ENCODE measurements around the gene KL.

DNA sequence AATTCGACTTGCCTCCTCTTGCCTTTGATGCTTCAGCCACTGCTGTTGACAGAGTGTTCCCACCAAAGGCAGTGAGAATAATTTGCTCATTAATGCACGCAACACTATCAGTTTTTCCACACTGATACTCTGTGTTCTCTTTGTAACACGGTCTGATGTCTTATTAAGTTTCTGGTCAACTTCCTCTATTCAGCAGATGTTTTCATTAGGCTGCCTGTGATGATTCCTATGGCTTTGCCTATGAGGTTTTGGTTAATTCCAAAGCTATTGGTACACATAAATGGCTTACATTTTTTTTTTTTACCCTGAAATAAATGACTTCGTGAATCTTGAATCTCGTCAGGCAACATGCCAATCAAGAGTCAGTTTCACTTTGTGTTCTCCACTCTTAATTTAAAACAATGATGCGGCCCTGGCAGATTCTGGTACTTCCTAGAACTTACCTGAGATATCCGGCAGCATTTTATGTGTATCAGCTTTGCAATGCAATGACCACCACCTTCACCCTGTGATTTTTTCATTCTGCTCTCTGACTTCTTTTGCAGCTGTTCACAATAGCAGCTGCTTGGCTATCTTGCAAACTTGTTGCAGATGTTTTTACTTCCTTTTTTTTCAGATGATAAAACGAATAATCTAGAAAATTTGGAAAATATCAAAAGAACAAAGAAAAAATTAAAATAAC, 27.5 kb upstream of the KL start:
- TF ChIP-seq, protein P1, sequence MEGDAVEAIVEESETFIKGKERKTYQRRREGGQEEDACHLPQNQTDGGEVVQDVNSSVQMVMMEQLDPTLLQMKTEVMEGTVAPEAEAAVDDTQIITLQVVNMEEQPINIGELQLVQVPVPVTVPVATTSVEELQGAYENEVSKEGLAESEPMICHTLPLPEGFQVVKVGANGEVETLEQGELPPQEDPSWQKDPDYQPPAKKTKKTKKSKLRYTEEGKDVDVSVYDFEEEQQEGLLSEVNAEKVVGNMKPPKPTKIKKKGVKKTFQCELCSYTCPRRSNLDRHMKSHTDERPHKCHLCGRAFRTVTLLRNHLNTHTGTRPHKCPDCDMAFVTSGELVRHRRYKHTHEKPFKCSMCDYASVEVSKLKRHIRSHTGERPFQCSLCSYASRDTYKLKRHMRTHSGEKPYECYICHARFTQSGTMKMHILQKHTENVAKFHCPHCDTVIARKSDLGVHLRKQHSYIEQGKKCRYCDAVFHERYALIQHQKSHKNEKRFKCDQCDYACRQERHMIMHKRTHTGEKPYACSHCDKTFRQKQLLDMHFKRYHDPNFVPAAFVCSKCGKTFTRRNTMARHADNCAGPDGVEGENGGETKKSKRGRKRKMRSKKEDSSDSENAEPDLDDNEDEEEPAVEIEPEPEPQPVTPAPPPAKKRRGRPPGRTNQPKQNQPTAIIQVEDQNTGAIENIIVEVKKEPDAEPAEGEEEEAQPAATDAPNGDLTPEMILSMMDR (IDR thresholded peaks at IDR 0.05; ENCODE audit: insufficient read depth, low read length): no peak
- TF ChIP-seq, protein P2, sequence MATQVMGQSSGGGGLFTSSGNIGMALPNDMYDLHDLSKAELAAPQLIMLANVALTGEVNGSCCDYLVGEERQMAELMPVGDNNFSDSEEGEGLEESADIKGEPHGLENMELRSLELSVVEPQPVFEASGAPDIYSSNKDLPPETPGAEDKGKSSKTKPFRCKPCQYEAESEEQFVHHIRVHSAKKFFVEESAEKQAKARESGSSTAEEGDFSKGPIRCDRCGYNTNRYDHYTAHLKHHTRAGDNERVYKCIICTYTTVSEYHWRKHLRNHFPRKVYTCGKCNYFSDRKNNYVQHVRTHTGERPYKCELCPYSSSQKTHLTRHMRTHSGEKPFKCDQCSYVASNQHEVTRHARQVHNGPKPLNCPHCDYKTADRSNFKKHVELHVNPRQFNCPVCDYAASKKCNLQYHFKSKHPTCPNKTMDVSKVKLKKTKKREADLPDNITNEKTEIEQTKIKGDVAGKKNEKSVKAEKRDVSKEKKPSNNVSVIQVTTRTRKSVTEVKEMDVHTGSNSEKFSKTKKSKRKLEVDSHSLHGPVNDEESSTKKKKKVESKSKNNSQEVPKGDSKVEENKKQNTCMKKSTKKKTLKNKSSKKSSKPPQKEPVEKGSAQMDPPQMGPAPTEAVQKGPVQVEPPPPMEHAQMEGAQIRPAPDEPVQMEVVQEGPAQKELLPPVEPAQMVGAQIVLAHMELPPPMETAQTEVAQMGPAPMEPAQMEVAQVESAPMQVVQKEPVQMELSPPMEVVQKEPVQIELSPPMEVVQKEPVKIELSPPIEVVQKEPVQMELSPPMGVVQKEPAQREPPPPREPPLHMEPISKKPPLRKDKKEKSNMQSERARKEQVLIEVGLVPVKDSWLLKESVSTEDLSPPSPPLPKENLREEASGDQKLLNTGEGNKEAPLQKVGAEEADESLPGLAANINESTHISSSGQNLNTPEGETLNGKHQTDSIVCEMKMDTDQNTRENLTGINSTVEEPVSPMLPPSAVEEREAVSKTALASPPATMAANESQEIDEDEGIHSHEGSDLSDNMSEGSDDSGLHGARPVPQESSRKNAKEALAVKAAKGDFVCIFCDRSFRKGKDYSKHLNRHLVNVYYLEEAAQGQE (IDR thresholded peaks at IDR 0.05; ENCODE audit: insufficient replicate concordance, low read depth): no peak

Measured in HL-60 (cell line).